ENCODE data around the gene EXOC3L1. TPM values are rescaled to one million over a fixed set of nuclear protein-coding genes. Genes with fewer than 3 reads are reported as not detected.

EXOC3L1 gene
- total RNA-seq, 1 donor = under 0.01 TPM

GRCh38 chr16:67184453-67184994 is 5.4 kb downstream of the EXOC3L1 start:
- no peak for DNase-seq (ENCODE audit: low read depth in 2 of 3, low spot score in 2 of 3)

- peak; percentile 90 to 98 (median 95) for DNase-seq (ENCODE audit: low read depth in 2 of 3, low spot score in 2 of 3)
Measured at GRCh38 chr16:67183627-67184452, 6.1 kb downstream of the EXOC3L1 start, which contains the start of gene MATCAP1. MATCAP1 (minus strand) TSS chr16:67183963; CDS start chr16:67180610, 3,353 bp downstream.

- DNase-seq (ENCODE audit: low read depth in 2 of 3, low spot score in 2 of 3) = no peak
Measured at GRCh38 chr16:67183284-67183626, 6.7 kb downstream of the EXOC3L1 start.

- DNase-seq (ENCODE audit: low read depth in 2 of 3, low spot score in 2 of 3) = no peak
Measured at GRCh38 chr16:67182288-67182687, 7.6 kb downstream of the EXOC3L1 start.

- DNase-seq (ENCODE audit: low read depth in 2 of 3, low spot score in 2 of 3) = no peak
Measured at GRCh38 chr16:67181346-67181745, 8.6 kb downstream of the EXOC3L1 start.

GRCh38 chr16:67180166-67180565 is 9.8 kb downstream of the EXOC3L1 start:
- no peak for DNase-seq (ENCODE audit: low read depth in 2 of 3, low spot score in 2 of 3)

- no peak for DNase-seq (ENCODE audit: low read depth in 2 of 3, low spot score in 2 of 3)
Measured at GRCh38 chr16:67179421-67180080, 10.4 kb downstream of the EXOC3L1 start.

- DNase-seq (ENCODE audit: low read depth in 2 of 3, low spot score in 2 of 3) = no peak
Measured at GRCh38 chr16:67177743-67178699, 11.9 kb downstream of the EXOC3L1 start.

- DNase-seq (ENCODE audit: low read depth in 2 of 3, low spot score in 2 of 3) = no peak
Measured at GRCh38 chr16:67176662-67177061, 13.3 kb downstream of the EXOC3L1 start.

GRCh38 chr16:67174706-67175231 is 15.2 kb downstream of the EXOC3L1 start:
- DNase-seq (ENCODE audit: low read depth in 2 of 3, low spot score in 2 of 3) = no peak

- peak in 2 of 3 donors; percentile 84 to 86 for DNase-seq (ENCODE audit: low read depth in 2 of 3, low spot score in 2 of 3)
Measured at GRCh38 chr16:67173808-67174705, 15.9 kb downstream of the EXOC3L1 start.

GRCh38 chr16:67173323-67173722 is 16.6 kb downstream of the EXOC3L1 start:
- DNase-seq (ENCODE audit: low read depth in 2 of 3, low spot score in 2 of 3) = no peak

- DNase-seq (ENCODE audit: low read depth in 2 of 3, low spot score in 2 of 3) = no peak
Measured at GRCh38 chr16:67170949-67171649, 18.8 kb downstream of the EXOC3L1 start.

- DNase-seq (ENCODE audit: low read depth in 2 of 3, low spot score in 2 of 3) = no peak
Measured at GRCh38 chr16:67170168-67170948, 19.6 kb downstream of the EXOC3L1 start, which contains the start of gene NOL3. NOL3 (plus strand) TSS chr16:67170538.

GRCh38 chr16:67169642-67170167 is 20.2 kb downstream of the EXOC3L1 start:
- DNase-seq (ENCODE audit: low read depth in 2 of 3, low spot score in 2 of 3) = peak in 1 of 3 donors; percentile 67

- no peak for DNase-seq (ENCODE audit: low read depth in 2 of 3, low spot score in 2 of 3)
Measured at GRCh38 chr16:67169011-67169451, 20.9 kb downstream of the EXOC3L1 start.

GRCh38 chr16:67167588-67167987 is 22.3 kb downstream of the EXOC3L1 start:
- no peak for DNase-seq (ENCODE audit: low read depth in 2 of 3, low spot score in 2 of 3)
